ENCODE data around the gene NUP205.

- TF ChIP-seq YY1 (IDR thresholded peaks at IDR 0.05; ENCODE audit: insufficient read depth, insufficient read length) (no peak), SUZ12 (IDR thresholded peaks at IDR 0.05; ENCODE audit: extremely low read depth, insufficient read depth, insufficient read length) (no peak), ZNF274 (IDR thresholded peaks at IDR 0.05; ENCODE audit: low read depth, low read length) (no peak)
These were observed 34.6 kb upstream of the NUP205 start for GRCh38 chr7:135523146-135523545.
